AG08395 (cell line): ENCODE results near the gene OR10A5.
"Not testable (repeated sequence)": the region's sequence is repeated elsewhere in the genome, so short reads cannot be mapped to it uniquely, and the experiment has no call there.

Experiments
- DNase-seq: peaks from one replicate; pipeline ENCODE4 v3.0.0; 2012; ENCODE audit warnings: mixed read lengths, low spot score

The OR10A5 gene

DNA sequence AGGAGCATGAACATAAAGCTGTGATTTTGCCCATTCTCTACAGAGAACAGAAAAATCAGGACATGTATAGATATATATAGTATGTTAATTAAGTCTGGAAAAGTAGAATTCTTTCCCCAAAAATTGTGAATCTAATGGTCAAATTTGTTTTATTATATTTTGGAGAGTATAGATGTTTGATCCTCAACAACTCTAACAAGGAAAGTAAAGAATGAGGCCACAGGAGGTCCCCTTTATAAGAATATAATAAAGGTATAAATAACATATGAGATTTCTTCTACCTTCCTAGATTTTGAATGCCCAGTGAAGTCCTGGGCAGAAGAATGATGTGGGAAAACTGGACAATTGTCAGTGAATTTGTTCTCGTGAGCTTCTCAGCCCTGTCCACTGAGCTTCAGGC, 30.8 kb downstream of the OR10A5 start, which contains the start of gene OR10A4:
TSS of gene OR10A4 (plus strand) at position 301 of the 400 bp plus-strand sequence. CDS start at position 324, 23 bp downstream.
- no peak for DNase-seq

- no peak for DNase-seq
These were observed 31.4 kb downstream of the OR10A5 start for GRCh38 chr11:6876914-6877313.

- DNase-seq, result no peak
These were observed 37.3 kb downstream of the OR10A5 start for GRCh38 chr11:6882751-6883150.

DNA sequence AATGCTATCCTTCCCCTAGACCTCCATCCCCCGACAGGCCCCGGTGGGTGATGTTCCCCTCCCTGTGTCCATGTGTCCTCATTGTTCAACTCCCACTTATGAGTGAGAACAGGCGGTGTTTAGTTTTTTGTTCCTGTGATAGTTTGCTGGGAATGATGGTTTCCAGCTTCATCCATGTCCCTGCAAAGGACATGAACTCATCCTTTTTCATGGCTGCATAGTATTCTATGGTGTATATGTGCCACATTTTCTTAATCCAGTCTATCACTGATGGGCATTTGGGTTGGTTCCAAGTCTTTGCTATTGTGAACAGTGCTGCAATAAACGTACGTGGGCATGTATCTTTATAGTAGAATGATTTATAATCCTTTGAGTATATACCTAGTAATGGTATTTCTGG, 42.2 kb downstream of the OR10A5 start:
- not testable (repeated sequence) for DNase-seq

- no peak for DNase-seq
These were observed 43.3 kb downstream of the OR10A5 start for GRCh38 chr11:6888830-6889229.

DNA sequence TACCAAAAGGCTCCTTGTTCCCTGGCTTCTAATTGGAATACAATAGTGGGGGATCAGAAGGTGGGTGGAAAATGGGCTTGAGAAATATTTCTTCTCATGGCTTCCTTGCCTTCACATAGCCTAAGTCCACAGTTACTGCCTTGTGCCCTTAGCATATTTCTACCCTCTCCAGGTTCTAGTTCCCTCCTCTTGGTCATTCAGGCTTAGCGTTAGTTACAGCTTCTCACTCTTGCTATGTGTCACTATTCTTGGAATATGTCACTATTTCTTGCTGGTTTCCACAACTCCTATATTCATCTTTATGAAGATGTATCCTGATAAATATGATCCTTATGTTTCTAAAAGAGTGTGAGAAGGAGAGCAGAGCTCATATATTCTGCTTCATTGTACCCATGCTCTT, 44.4 kb downstream of the OR10A5 start:
- no peak for DNase-seq

GRCh38 chr11:6892400-6892799, 46.9 kb downstream of the OR10A5 start, which contains the start of gene OR2D2:
Gene OR2D2 (minus strand): TSS chr11:6892500. CDS start chr11:6892500, 0 bp downstream.
- no peak for DNase-seq

DNA sequence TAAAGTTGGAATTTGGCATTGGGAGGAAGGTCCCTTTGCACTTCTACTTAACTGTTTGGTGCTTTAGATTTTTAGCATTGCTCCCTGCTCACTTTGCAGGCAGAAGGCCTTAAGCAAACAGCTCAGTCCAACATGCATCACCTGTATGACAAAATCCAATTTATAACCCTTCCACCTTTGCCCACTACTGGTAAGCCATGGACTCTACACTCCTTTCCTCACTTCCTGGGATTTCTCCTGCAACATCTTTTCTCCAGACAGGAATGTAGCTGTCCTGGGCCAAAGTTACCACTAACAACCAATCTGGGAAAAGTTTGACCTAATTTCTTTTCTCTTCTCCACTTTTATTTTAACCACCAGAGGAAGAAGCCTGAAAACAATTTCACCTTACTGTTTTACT, 48.6 kb downstream of the OR10A5 start:
- DNase-seq, result no peak

GRCh38 chr11:6895010-6895409, 49.5 kb downstream of the OR10A5 start:
- DNase-seq, result no peak
